GM21737 (cell line): Measurements from ENCODE around the gene IGF2R.
"Not testable (repeated sequence)": the region's sequence is repeated elsewhere in the genome, so short reads cannot be mapped to it uniquely, and the experiment has no call there.

ENCODE experiments used
- ATAC-seq: cut with Tn5 transposase; IDR thresholded peaks from one replicate; pipeline ENCODE4 v1.9.1; 2021; ENCODE audit warnings: mild to moderate bottlenecking, moderate library complexity; ENCODE audit not compliant: unreplicated experiment

IGF2R gene

GRCh38 chr6:159996087-159996622, 27.3 kb downstream of the IGF2R start:
- ATAC-seq: no peak

- no peak for ATAC-seq
Measured at GRCh38 chr6:159996626-159997497, 28.0 kb downstream of the IGF2R start.

GRCh38 chr6:159997498-159998101, 28.7 kb downstream of the IGF2R start:
- ATAC-seq: no peak

- ATAC-seq: no peak
Measured at GRCh38 chr6:159998538-159998937, 29.7 kb downstream of the IGF2R start.

GRCh38 chr6:159999240-159999671, 30.4 kb downstream of the IGF2R start:
- no peak for ATAC-seq

GRCh38 chr6:160000280-160000704, 31.4 kb downstream of the IGF2R start:
- no peak for ATAC-seq

- not testable (repeated sequence) for ATAC-seq
Measured at GRCh38 chr6:160000893-160001427, 32.1 kb downstream of the IGF2R start.

GRCh38 chr6:160002882-160003281, 34.0 kb downstream of the IGF2R start:
- no peak for ATAC-seq

- no peak for ATAC-seq
Measured at GRCh38 chr6:160004018-160004417, 35.1 kb downstream of the IGF2R start.

- no peak for ATAC-seq
Measured at GRCh38 chr6:160004419-160005175, 35.7 kb downstream of the IGF2R start.

- ATAC-seq: no peak
Measured at GRCh38 chr6:160005211-160005610, 36.3 kb downstream of the IGF2R start.

- no peak for ATAC-seq
Measured at GRCh38 chr6:160005861-160006540, 37.1 kb downstream of the IGF2R start.

- no peak for ATAC-seq
Measured at GRCh38 chr6:160007145-160007544, 38.3 kb downstream of the IGF2R start.

GRCh38 chr6:160007611-160008010, 38.7 kb downstream of the IGF2R start:
- no peak for ATAC-seq

GRCh38 chr6:160010067-160010466, 41.2 kb downstream of the IGF2R start:
- no peak for ATAC-seq

- no peak for ATAC-seq
Measured at GRCh38 chr6:160013987-160014868, 45.3 kb downstream of the IGF2R start.

GRCh38 chr6:160014869-160015182, 45.9 kb downstream of the IGF2R start:
- no peak for ATAC-seq

GRCh38 chr6:160015778-160016684, 47.1 kb downstream of the IGF2R start:
- ATAC-seq: no peak

- no peak for ATAC-seq
Measured at GRCh38 chr6:160022101-160022500, 53.2 kb downstream of the IGF2R start.
